ENCODE results near the gene CTRL. TPM values are rescaled to one million over a fixed set of nuclear protein-coding genes. Genes with fewer than 3 reads are reported as not detected.

CTRL gene
- total and polyA plus RNA-seq, 4 experiments from 2014 or later: 0.41 to 8.6 (median 3.5) TPM

DNA sequence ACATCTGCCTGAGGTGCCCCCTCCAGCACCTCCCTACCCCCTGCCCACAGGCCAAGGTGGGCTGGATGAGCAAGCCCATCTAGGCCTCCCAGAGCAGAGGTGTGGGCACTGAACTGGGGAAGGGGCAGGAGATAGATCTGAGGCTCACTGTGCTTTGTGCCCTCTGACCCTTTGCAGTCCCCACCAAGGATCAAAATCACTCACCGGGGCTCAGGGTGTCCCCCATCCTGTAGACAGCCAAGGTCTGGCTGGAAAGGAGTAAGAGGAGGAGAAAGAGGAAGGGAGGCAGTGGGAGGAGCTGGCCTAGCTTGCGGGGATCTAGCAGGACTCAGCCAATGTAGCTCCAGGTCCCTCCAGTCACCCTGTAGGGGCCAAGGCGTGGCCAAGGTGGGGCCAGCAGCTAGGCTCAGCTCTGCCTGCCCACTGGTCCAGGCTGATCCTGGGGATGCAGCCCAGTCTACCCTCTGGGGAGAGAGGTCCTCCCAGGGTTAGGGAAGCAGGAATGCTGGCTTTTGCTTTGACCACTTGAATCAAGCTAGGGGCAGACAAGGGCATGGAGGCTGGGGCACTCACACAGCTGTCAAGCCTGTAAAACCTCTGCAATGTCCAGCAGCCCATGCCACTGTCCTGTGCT is 35.0 kb upstream of the CTRL start:
- no peaks in the 10 kb centered on the region for H3K9me3 Mint-ChIP-seq
- Histone ChIP-seq H3K27ac (ENCODE audit: low read depth, low read length) (no peak overlapping the region), H3K27me3 (ENCODE audit: insufficient read depth, low read length) (no peaks in the 10 kb centered on the region), H3K4me3 (ENCODE audit: low read length in 2 of 2) (no peak overlapping the region), H3K9me3 (ENCODE audit: control insufficient read depth in 1 of 2, low read length in 2 of 2) (no peaks in the 10 kb centered on the region), H3K36me3 (ENCODE audit: insufficient read depth, low read length) (no peaks in the 10 kb centered on the region), H3K4me1 (ENCODE audit: insufficient read depth, low read length) (peaks cover 17% of the 10 kb centered on the region)
- H3K27ac Mint-ChIP-seq: peak overlapping the region in 5 of 7 donors; percentile 68 to 94 (median 86)
- peaks cover 14 to 39% (median 20%) of the 10 kb centered on the region in 4 donors for H3K4me1 Mint-ChIP-seq
- no peak for DNase-seq
- intact Hi-C loops (cut with micrococcal nuclease): no loop called here
- no peaks in the 10 kb centered on the region for H3K27me3 Mint-ChIP-seq
- ChIA-PET CTCF (ENCODE audit: partially characterized antibody) (interaction anchor here (0.7 to 2.2 kb wide), 3 partner anchors 25 to 263 kb away, joined by 3 to 6 read pairs (median 5); no protein-coding TSS in a partner anchor), POLR2A (ENCODE audit: partially characterized antibody) (interaction anchor here (0.8 to 4.7 kb wide), 4 partner anchors 22 to 39 kb away, joined by 3 to 49 read pairs (median 4); partner anchors contain the start of gene PSMB10)
- peak overlapping the region in 6 of 8 donors; percentile 88 to 98 (median 96) for H3K4me3 Mint-ChIP-seq
- peaks cover 8 to 9% of the 10 kb centered on the region in 2 donors for H3K36me3 Mint-ChIP-seq

DNA sequence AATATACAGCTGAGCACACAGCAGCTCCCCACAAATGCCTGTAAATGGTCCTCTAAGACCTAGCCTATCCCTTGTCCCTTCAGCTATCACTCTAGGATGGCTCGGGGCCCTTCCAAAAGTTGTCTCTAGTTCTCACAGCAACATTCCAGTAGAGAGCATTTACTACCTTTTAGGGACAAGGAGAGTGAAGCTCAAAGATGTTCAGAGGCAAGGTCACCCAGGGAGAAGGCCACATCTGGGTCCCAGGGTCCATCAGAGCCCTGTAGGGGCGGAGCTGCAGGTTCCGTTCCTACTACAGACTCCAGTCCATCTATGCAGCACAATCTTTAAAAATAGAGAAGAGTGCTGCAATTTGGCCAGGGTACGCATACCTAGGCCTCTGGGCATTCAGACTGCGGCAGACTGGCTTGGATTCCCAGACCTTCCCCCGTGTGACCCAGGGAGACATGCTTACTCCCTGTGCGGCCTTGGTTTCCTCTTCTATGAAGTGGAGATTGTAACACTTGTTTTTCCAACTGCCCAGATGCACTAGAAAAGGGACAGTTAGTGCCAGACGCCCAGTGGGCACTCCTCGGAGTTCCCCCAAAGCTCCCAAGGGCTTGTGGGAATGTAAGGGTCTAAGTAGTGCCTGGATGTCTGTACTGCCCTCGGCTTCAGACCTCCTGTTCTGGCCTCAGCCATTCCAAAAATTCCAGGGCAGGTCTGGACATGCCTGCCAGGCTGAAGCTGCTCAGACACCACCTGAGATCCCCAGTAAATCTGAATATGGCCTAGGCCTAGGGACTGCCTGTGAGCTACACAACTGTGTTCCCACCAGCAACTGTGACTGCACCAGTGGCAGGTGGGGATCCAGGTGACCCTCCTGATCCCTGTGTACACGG is 34.2 kb upstream of the CTRL start:
- Histone ChIP-seq H3K4me1 (ENCODE audit: insufficient read depth, low read length) (peaks cover 17% of the 10 kb centered on the region), H3K27ac (ENCODE audit: low read depth, low read length) (no peak overlapping the region), H3K4me3 (ENCODE audit: low read length in 2 of 2) (no peak overlapping the region), H3K36me3 (ENCODE audit: insufficient read depth, low read length) (peaks cover 6% of the 10 kb centered on the region), H3K27me3 (ENCODE audit: insufficient read depth, low read length) (no peaks in the 10 kb centered on the region), H3K9me3 (ENCODE audit: control insufficient read depth in 1 of 2, low read length in 2 of 2) (no peaks in the 10 kb centered on the region)
- Mint-ChIP-seq H3K36me3 (peaks cover 10% of the 10 kb centered on the region in 2 donors), H3K4me1 (peaks cover 14 to 39% (median 20%) of the 10 kb centered on the region in 4 donors), H3K4me3 (peak overlapping the region in 2 of 8 donors; percentile 42 to 97), H3K27me3 (no peaks in the 10 kb centered on the region), H3K9me3 (no peaks in the 10 kb centered on the region), H3K27ac (no peak overlapping the region)
- no peak for DNase-seq
- intact Hi-C loops (cut with micrococcal nuclease): no loop called here
- POLR2A ChIA-PET (ENCODE audit: partially characterized antibody): interaction anchor here (0.8 to 4.7 kb wide), 4 partner anchors 23 to 40 kb away, joined by 3 to 49 read pairs (median 4); partner anchors contain the start of gene PSMB10
- CTCF ChIA-PET (ENCODE audit: partially characterized antibody): interaction anchor here (0.9 to 2.2 kb wide), 4 partner anchors 24 to 83 kb away, joined by 3 to 6 read pairs (median 5); no protein-coding TSS in a partner anchor

DNA sequence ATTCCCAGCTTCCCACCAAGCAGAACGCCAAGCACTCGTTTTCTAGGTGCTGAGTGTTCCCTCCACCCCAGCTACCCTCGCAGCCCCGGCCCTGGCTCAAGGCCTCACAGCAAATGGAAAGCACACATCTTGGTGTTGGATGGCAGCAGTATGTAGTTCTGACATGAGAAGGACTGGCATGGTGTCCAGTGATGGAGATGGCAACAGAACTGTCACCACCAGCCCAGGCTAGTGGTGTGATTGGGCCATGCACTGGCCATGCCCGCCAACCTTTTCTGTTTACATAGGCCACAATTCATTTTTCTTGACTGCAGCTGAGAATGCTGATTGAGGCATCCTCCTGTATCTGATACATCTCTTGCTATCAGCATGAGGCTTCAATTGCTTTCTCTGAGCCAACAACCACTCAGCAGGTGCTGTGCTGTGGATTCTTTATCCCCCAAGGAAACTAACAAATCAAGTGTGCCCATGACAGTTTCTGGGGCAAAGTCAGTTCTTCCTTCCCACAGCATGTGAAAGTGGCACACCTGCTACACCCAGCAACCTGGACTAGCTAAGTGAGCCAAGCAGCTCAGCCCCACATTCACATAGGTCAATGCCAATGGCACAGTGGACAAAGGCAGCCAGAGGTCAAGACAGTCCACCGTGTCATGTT is 32.9 kb upstream of the CTRL start:
- H3K27ac ChIP-seq (ENCODE audit: low read depth, low read length): no peak overlapping the region
- H3K36me3 ChIP-seq (ENCODE audit: insufficient read depth, low read length): peaks cover 10% of the 10 kb centered on the region
- Mint-ChIP-seq H3K9me3 (no peaks in the 10 kb centered on the region), H3K4me1 (peaks cover 12 to 36% (median 19%) of the 10 kb centered on the region in 4 donors), H3K27me3 (no peaks in the 10 kb centered on the region), H3K27ac (peak overlapping the region in 2 of 7 donors; percentile 59 to 74), H3K4me3 (peak overlapping the region in 1 of 8 donors; percentile 39), H3K36me3 (peaks cover 12% of the 10 kb centered on the region in 2 donors)
- no peaks in the 10 kb centered on the region for H3K27me3 ChIP-seq (ENCODE audit: insufficient read depth, low read length)
- CTCF ChIA-PET (ENCODE audit: partially characterized antibody): interaction anchor here (1.0 to 1.7 kb wide), 2 partner anchors 22 to 100 kb away, joined by 3 to 4 read pairs; no protein-coding TSS in a partner anchor
- POLR2A ChIA-PET (ENCODE audit: partially characterized antibody): no interaction called here
- DNase-seq: no peak
- intact Hi-C loops (cut with micrococcal nuclease): no loop called here
- H3K9me3 ChIP-seq (ENCODE audit: control insufficient read depth in 1 of 2, low read length in 2 of 2): no peaks in the 10 kb centered on the region
- H3K4me3 ChIP-seq (ENCODE audit: low read length in 2 of 2): no peak overlapping the region
- peaks cover 17% of the 10 kb centered on the region for H3K4me1 ChIP-seq (ENCODE audit: insufficient read depth, low read length)

DNA sequence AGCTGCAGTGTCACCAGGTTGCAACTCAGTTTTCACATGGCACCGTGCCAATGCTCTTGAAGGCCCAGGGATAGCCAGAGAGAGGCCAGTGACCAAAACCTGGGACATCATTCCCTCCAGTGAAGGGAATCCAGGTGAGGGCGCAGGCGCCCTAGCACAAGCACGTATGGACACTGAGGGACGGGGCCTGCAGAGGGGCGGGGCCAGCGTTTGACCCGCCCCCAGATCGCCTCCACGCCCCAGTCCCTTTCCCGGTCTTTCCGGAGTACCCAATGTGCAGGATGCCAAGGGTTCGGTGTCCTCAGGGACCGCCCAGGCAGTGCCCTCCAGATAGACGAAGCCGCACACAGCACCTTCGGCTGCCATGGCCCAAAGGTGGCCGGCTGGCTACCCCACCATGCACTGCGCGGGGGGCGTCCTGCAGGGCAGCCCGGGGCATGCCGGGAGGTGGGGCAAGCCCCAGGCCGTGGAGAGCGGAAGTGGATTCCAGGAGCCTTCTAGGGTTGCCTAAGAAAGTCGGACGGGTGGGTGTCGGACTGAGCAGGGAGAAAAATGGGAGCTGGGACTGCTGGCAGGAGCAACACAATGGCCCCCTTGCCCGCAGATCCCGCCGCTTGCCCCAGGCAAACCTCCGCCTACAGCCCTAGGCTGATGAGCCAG is 32.1 kb upstream of the CTRL start:
- no peak overlapping the region for H3K27ac Mint-ChIP-seq

DNA sequence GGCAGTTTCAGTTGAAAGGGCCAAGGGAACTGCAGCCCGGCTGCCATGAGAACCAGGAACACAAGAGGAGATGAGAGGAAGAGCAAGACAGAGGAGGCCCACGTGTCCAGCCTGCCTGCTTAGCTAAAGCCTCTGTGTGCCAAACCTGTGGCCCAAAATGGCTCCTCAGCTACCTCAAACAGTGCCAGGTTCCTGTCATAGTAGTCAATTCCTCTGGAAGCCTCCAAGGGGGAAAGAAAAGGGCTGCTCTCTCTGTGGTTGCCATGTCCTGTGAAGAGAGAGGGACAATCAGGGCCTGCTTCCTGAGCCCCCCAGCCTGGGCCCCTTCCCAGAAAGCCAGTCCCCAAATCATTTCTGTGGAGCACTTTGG is 31.6 kb upstream of the CTRL start:
- intact Hi-C loops (cut with micrococcal nuclease): no loop called here
- no peaks in the 10 kb centered on the region for H3K9me3 ChIP-seq (ENCODE audit: control insufficient read depth in 1 of 2, low read length in 2 of 2)
- no peak overlapping the region for H3K27ac ChIP-seq (ENCODE audit: low read depth, low read length)
- no peak for DNase-seq
- H3K4me3 Mint-ChIP-seq: peak overlapping the region in 1 of 8 donors; percentile 20
- H3K27ac Mint-ChIP-seq: no peak overlapping the region
- no peaks in the 10 kb centered on the region for H3K27me3 ChIP-seq (ENCODE audit: insufficient read depth, low read length)
- H3K36me3 ChIP-seq (ENCODE audit: insufficient read depth, low read length): peaks cover 18% of the 10 kb centered on the region
- peaks cover 12 to 19% of the 10 kb centered on the region in 2 donors for H3K36me3 Mint-ChIP-seq
- CTCF ChIA-PET (ENCODE audit: partially characterized antibody): interaction anchor here (0.6 to 1.7 kb wide), 3 partner anchors 21 to 97 kb away, joined by 3 read pairs; no protein-coding TSS in a partner anchor
- POLR2A ChIA-PET (ENCODE audit: partially characterized antibody): interaction anchor here (0.9 to 1.0 kb wide), 2 partner anchors 22 to 27 kb away, joined by 3 to 4 read pairs; no protein-coding TSS in a partner anchor
- H3K4me3 ChIP-seq (ENCODE audit: low read length in 2 of 2): no peak overlapping the region
- peaks cover 17% of the 10 kb centered on the region for H3K4me1 ChIP-seq (ENCODE audit: insufficient read depth, low read length)
- H3K4me1 Mint-ChIP-seq: peaks cover 9 to 28% (median 15%) of the 10 kb centered on the region in 4 donors
- peaks cover 0 to 1% (median 0%) of the 10 kb centered on the region in 8 donors for H3K9me3 Mint-ChIP-seq
- H3K27me3 Mint-ChIP-seq: no peaks in the 10 kb centered on the region

More for the DNA sequence above, 32.1 kb upstream of the CTRL start:
- Histone ChIP-seq H3K4me3 (ENCODE audit: low read length in 2 of 2) (no peak overlapping the region), H3K27ac (ENCODE audit: low read depth, low read length) (no peak overlapping the region), H3K9me3 (ENCODE audit: control insufficient read depth in 1 of 2, low read length in 2 of 2) (no peaks in the 10 kb centered on the region), H3K27me3 (ENCODE audit: insufficient read depth, low read length) (no peaks in the 10 kb centered on the region), H3K4me1 (ENCODE audit: insufficient read depth, low read length) (peaks cover 17% of the 10 kb centered on the region), H3K36me3 (ENCODE audit: insufficient read depth, low read length) (peaks cover 13% of the 10 kb centered on the region)
- Mint-ChIP-seq H3K36me3 (peaks cover 9 to 14% of the 10 kb centered on the region in 2 donors), H3K27me3 (no peaks in the 10 kb centered on the region), H3K9me3 (no peaks in the 10 kb centered on the region), H3K4me1 (peaks cover 9 to 28% (median 15%) of the 10 kb centered on the region in 4 donors), H3K4me3 (no peak overlapping the region)
- no peak for DNase-seq
- intact Hi-C loops (cut with micrococcal nuclease): no loop called here
- CTCF ChIA-PET (ENCODE audit: partially characterized antibody): interaction anchor here (0.8 to 1.7 kb wide), 3 partner anchors 21 to 101 kb away, joined by 3 to 4 read pairs (median 3); no protein-coding TSS in a partner anchor
- POLR2A ChIA-PET (ENCODE audit: partially characterized antibody): interaction anchor here (1.0 kb wide), 1 partner anchor 23 kb away, joined by 4 read pairs; no protein-coding TSS in a partner anchor

DNA sequence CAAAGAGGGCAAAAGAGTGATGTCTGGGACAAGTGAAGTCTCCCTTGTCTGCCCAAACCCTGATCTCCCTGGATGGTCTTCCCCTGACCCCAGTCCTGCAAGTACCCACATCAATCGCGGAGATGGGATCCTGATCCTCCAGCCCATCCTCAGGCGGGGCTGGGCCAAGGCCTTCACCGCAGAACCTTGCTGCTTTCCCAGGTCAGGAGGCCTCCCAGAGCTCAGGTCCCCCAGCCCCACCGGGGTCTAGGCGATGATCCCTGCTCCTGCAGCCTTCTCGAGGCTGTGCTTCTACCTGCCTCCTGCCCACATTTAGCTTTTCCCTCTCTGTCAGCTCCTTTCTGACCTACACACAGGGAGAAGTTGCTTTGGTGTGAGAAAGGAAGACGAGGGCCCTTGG is 30.5 kb upstream of the CTRL start:
- CTCF ChIA-PET (ENCODE audit: partially characterized antibody): interaction anchor here (1.2 kb wide), 1 partner anchor 146 kb away, joined by 6 read pairs; no protein-coding TSS in a partner anchor
- no peaks in the 10 kb centered on the region for H3K27me3 ChIP-seq (ENCODE audit: insufficient read depth, low read length)
- Mint-ChIP-seq H3K36me3 (peaks cover 10 to 20% of the 10 kb centered on the region in 2 donors), H3K27me3 (no peaks in the 10 kb centered on the region), H3K9me3 (peaks cover 0 to 2% (median 0%) of the 10 kb centered on the region in 8 donors), H3K4me1 (peaks cover 3 to 20% (median 8%) of the 10 kb centered on the region in 4 donors), H3K4me3 (no peak overlapping the region), H3K27ac (peak overlapping the region in 1 of 7 donors; percentile 65)
- peaks cover 9% of the 10 kb centered on the region for H3K4me1 ChIP-seq (ENCODE audit: insufficient read depth, low read length)
- H3K27ac ChIP-seq (ENCODE audit: low read depth, low read length): no peak overlapping the region
- POLR2A ChIA-PET (ENCODE audit: partially characterized antibody): interaction anchor here (0.6 kb wide), 1 partner anchor 21 kb away, joined by 3 read pairs; no protein-coding TSS in a partner anchor
- H3K4me3 ChIP-seq (ENCODE audit: low read length in 2 of 2): no peak overlapping the region
- no peak for DNase-seq
- no peaks in the 10 kb centered on the region for H3K9me3 ChIP-seq (ENCODE audit: control insufficient read depth in 1 of 2, low read length in 2 of 2)
- intact Hi-C loops (cut with micrococcal nuclease): no loop called here
- peaks cover 18% of the 10 kb centered on the region for H3K36me3 ChIP-seq (ENCODE audit: insufficient read depth, low read length)
